SJSA1 (cell line): ENCODE results near the gene PTCH1. TPM values are rescaled to one million over a fixed set of nuclear protein-coding genes. Genes with fewer than 3 reads are reported as not detected.

ENCODE experiments used
- total RNA-seq: library from RNA; depleted of rRNA; stranded (reverse); fragments of >200 nt; shearing (Covaris generic); gene quantifications from 2 replicates; pipeline ENCODE4 v1.2.3, GENCODE V29; 2014; rRNA removed

Gene PTCH1
- total RNA-seq, 1 experiment from 2014 or later, result 56.4 TPM

Other genes starting within 250 kb of the PTCH1 start
- gene FANCC, start 199.3 kb downstream of the PTCH1 start, total RNA-seq, result 9.3 and 10.8 TPM in 2 replicates